GM12873 (cell line): ENCODE data around the gene IL11.

ENCODE experiments used
- CTCF ChIP-seq: IDR thresholded peaks from 2 replicates; pipeline ENCODE4 v1.5.1; 2012; ENCODE audit warnings: low read depth, mild to moderate bottlenecking, moderate library complexity, low read length, control low read depth; ENCODE audit not compliant: insufficient read depth; ENCODE audit errors: missing control alignments

The IL11 gene

GRCh38 chr19:55398200-55398925, 28.1 kb upstream of the IL11 start:
- TF ChIP-seq CTCF: no peak

GRCh38 chr19:55392820-55393761, 22.8 kb upstream of the IL11 start:
- TF ChIP-seq CTCF: no peak

GRCh38 chr19:55391702-55392615, 21.7 kb upstream of the IL11 start:
- no peak for TF ChIP-seq CTCF

- no peak for TF ChIP-seq CTCF
Measured at GRCh38 chr19:55391191-55391670, 21.0 kb upstream of the IL11 start.

GRCh38 chr19:55390461-55390880, 20.2 kb upstream of the IL11 start:
- TF ChIP-seq CTCF: no peak

GRCh38 chr19:55389386-55390317, 19.4 kb upstream of the IL11 start:
- TF ChIP-seq CTCF: no peak
